B cell (primary cell): ENCODE results near the gene ONECUT3. TPM values are rescaled to one million over a fixed set of nuclear protein-coding genes. Genes with fewer than 3 reads are reported as not detected.

Source experiments
- ATAC-seq: fragments of 200-7000 bp; cut with Tn5 transposase; one replicate; pipeline ENCODE4 v1.10.0; 2021; ENCODE audit warnings: low read depth, mild to moderate bottlenecking, moderate number of reproducible peaks, moderate library complexity
- CTCF ChIA-PET: fragments of 350-600 bp; sonication (Branson Sonifier 250); formaldehyde crosslinking; loops from one replicate; lab custom pipeline; 2021; ENCODE audit warnings: antibody characterized with exemption, inconsistent platforms; lab: Charles Lee
- POLR2A ChIA-PET: fragments of 350-600 bp; sonication (Branson Sonifier 250); formaldehyde crosslinking; loops from one replicate; lab custom pipeline; 2021; ENCODE audit warnings: antibody characterized with exemption; lab: Charles Lee
- DNase-seq: peaks from one replicate; pipeline ENCODE4 v3.0.0; 2013
- H2AFZ ChIP-seq: 2 replicates; pipeline ENCODE4 v1.6.1; 2012; ENCODE audit warnings: mild to moderate bottlenecking, low read depth, low read length; ENCODE audit not compliant: insufficient read depth, poor library complexity, severe bottlenecking
- H3K27ac ChIP-seq, 2 donors: 1 replicate in 1 of 2; 2 replicates in 1 of 2; pipeline ENCODE4 v1.5.1; 2012 to 2013; ENCODE audit warnings: low read length in 2 of 2, mild to moderate bottlenecking in 2 of 2, moderate library complexity in 1 of 2
- H3K27me3 ChIP-seq, 4 experiments: fragments of 200-600 bp in 1 of 4; sonication (generic) in 1 of 4; replicated peaks in 1 of 4; 1 replicate in 2 of 4; 2 replicates in 2 of 4; pipeline versions ENCODE4 v1.6.1 to v1.7.0; 2013 to 2016; ENCODE audit warnings: low read length in 3 of 4, mild to moderate bottlenecking in 2 of 4, mixed read lengths in 1 of 4, moderate library complexity in 1 of 4; ENCODE audit not compliant: insufficient read depth in 4 of 4, control insufficient read depth in 3 of 4; ENCODE audit errors: control extremely low read depth in 1 of 4
- H3K36me3 ChIP-seq, 2 experiments: replicated peaks in 1 of 2; 1 replicate in 1 of 2; 2 replicates in 1 of 2; pipeline versions ENCODE4 v1.6.1 to v1.7.1; 2013; ENCODE audit warnings: low read length in 1 of 2; ENCODE audit not compliant: insufficient read depth in 2 of 2, control insufficient read depth in 1 of 2; ENCODE audit errors: control extremely low read depth in 1 of 2, extremely low read depth in 1 of 2
- H3K4me1 ChIP-seq, 2 donors: fragments of 200-600 bp in 1 of 2; sonication (generic) in 1 of 2; 1 replicate in 1 of 2; 2 replicates in 1 of 2; pipeline versions ENCODE4 v1.5.1 to v1.6.1; 2013 to 2017; ENCODE audit warnings: low read length in 2 of 2; ENCODE audit not compliant: control insufficient read depth in 2 of 2, insufficient read depth in 2 of 2
- H3K4me2 ChIP-seq: replicated peaks from 2 replicates; pipeline ENCODE3; 2012; ENCODE audit warnings: mild to moderate bottlenecking, low read depth, low read length; ENCODE audit not compliant: poor library complexity, severe bottlenecking
- H3K4me3 ChIP-seq, 5 experiments: fragments of 200-600 bp in 1 of 5; sonication (generic) in 1 of 5; 1 replicate in 3 of 5; 2 replicates in 2 of 5; pipeline versions ENCODE4 v1.5.1 to v1.7.0; 2011 to 2016; ENCODE audit warnings: low read length in 4 of 5, mild to moderate bottlenecking in 4 of 5, low read depth in 2 of 5, control low read depth in 1 of 5, moderate library complexity in 1 of 5; ENCODE audit not compliant: insufficient read depth in 1 of 5; ENCODE audit errors: control extremely low read depth in 1 of 5, extremely low read depth in 1 of 5
- H3K79me2 ChIP-seq: fragments of 200-600 bp; sonication (generic); one replicate; pipeline ENCODE4 v1.6.0; 2016; ENCODE audit warnings: low read length; ENCODE audit not compliant: control insufficient read depth, insufficient read depth
- H3K9ac ChIP-seq: fragments of 200-600 bp; sonication (generic); 2 replicates; pipeline ENCODE4 v1.6.1; 2017; ENCODE audit warnings: mild to moderate bottlenecking, low read length, moderate library complexity
- H3K9me3 ChIP-seq, 3 donors: one replicate each; pipeline versions ENCODE4 v1.6.1 to v1.7.1; 2013; ENCODE audit warnings: low read length in 2 of 3; ENCODE audit not compliant: control insufficient read depth in 2 of 3, insufficient read depth in 1 of 3; ENCODE audit errors: control extremely low read depth in 1 of 3
- H4K20me1 ChIP-seq: 2 replicates; pipeline ENCODE4 v1.6.0; 2012; ENCODE audit warnings: mild to moderate bottlenecking, low read length; ENCODE audit not compliant: insufficient read depth, control insufficient read depth, poor library complexity, severe bottlenecking
- H3K27ac Mint-ChIP-seq: one replicate; pipeline ENCODE4 v1.8.0; 2021; ENCODE audit warnings: mixed read lengths
- H3K27me3 Mint-ChIP-seq: one replicate; pipeline ENCODE4 v1.8.0; 2021; ENCODE audit warnings: mixed read lengths
- H3K4me1 Mint-ChIP-seq: one replicate; pipeline ENCODE4 v1.8.0; 2021; ENCODE audit warnings: mixed read lengths
- H3K4me3 Mint-ChIP-seq: one replicate; pipeline ENCODE4 v1.8.0; 2021; ENCODE audit warnings: mixed read lengths
- H3K9me3 Mint-ChIP-seq: one replicate; pipeline ENCODE4 v1.8.0; 2022; ENCODE audit warnings: mixed read lengths; ENCODE audit not compliant: insufficient read depth
- EZH2 ChIP-seq: IDR thresholded peaks from 2 replicates; pipeline ENCODE4 v1.6.1; 2012; ENCODE audit warnings: borderline replicate concordance, low read depth, mild to moderate bottlenecking, moderate library complexity, low read length; ENCODE audit not compliant: insufficient read depth, poor library complexity, severe bottlenecking
- WGBS: methylation state at CpG from one replicate; pipeline ENCODE4 v1.1.5; 2013; ENCODE audit warnings: missing lambda C conversion rate; ENCODE audit not compliant: insufficient coverage; 5-methylcytosine and 5-hydroxymethylcytosine counted together
- intact Hi-C: fragments of 100-400 bp; cut with micrococcal nuclease; formaldehyde crosslinking; loops from one replicate; pipeline ENCODE4 v1.10.0; 2022
- polyA plus RNA-seq: library from polyadenylated mRNA; depleted of rRNA; stranded (reverse); fragments of >200 nt; gene quantifications from 2 replicates; pipeline ENCODE4 v1.2.3, GENCODE V29; 2012
- total RNA-seq, 2 donors: library from RNA; stranded (reverse); fragments of 120-200 nt in 1 of 2; gene quantifications; 1 replicate in 1 of 2; 2 replicates in 1 of 2; pipeline versions ENCODE4 v1.2.3 to v1.2.4, GENCODE V29; 2013 to 2022
- TF ChIP-seq, protein P1 (sequence below): fragments of 200-600 bp; IDR thresholded peaks from one replicate; pipeline ENCODE4 v1.8.0; 2022; ENCODE audit warnings: antibody characterized with exemption, mild to moderate bottlenecking

The ONECUT3 gene
- total and polyA plus RNA-seq, 2 donors (not counting 1 experiment from before 2014, with no cell fraction given): not detected

DNA sequence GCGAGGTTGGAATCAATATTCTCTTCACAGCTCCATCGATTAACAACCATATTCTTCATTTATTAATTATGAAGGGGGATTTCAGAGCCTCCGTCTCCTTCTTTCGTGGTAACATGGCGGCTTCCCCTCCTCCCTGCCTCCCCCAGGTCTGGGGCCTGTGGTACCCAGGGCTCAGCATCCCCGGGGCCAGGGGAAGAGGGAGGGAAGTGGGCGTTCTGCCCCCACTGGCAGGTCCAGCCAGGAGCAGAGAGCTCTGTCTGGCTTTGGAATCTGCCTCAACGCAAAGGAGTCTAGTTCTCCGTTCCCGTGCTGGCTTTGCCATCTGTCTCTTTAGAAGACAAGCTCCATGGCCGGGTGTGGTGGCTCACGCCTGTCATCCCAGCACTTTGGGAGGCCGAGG is 37.8 kb upstream of the ONECUT3 start:
- Histone ChIP-seq H2AFZ (no peak overlapping the region), H3K9me3 (peaks cover 0 to 4% (median 0%) of the 10 kb centered on the region in 3 donors), H3K9ac (no peak overlapping the region), H3K79me2 (no peaks in the 10 kb centered on the region), H4K20me1 (no peaks in the 10 kb centered on the region), H3K4me2 (no peak overlapping the region), H3K36me3 (no peaks in the 10 kb centered on the region), H3K4me3 (no peak overlapping the region), H3K4me1 (peaks cover 0 to 3% of the 10 kb centered on the region in 2 donors), H3K27me3 (peaks cover 0 to 38% (median 14%) of the 10 kb centered on the region in 4 experiments), H3K27ac (no peak overlapping the region)
- ChIA-PET POLR2A (no interaction called here), CTCF (no interaction called here)
- DNase-seq (no peak), ATAC-seq (no peak)
- Mint-ChIP-seq H3K4me1 (no peaks in the 10 kb centered on the region), H3K27me3 (peaks cover 42% of the 10 kb centered on the region), H3K27ac (no peak overlapping the region), H3K4me3 (no peak overlapping the region), H3K9me3 (peaks cover 4% of the 10 kb centered on the region)
- no peak for TF ChIP-seq EZH2
- TF ChIP-seq, protein P1, sequence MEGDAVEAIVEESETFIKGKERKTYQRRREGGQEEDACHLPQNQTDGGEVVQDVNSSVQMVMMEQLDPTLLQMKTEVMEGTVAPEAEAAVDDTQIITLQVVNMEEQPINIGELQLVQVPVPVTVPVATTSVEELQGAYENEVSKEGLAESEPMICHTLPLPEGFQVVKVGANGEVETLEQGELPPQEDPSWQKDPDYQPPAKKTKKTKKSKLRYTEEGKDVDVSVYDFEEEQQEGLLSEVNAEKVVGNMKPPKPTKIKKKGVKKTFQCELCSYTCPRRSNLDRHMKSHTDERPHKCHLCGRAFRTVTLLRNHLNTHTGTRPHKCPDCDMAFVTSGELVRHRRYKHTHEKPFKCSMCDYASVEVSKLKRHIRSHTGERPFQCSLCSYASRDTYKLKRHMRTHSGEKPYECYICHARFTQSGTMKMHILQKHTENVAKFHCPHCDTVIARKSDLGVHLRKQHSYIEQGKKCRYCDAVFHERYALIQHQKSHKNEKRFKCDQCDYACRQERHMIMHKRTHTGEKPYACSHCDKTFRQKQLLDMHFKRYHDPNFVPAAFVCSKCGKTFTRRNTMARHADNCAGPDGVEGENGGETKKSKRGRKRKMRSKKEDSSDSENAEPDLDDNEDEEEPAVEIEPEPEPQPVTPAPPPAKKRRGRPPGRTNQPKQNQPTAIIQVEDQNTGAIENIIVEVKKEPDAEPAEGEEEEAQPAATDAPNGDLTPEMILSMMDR: no peak
- 58% methylated on average over 8 of the region's 13 CpGs for WGBS
- intact Hi-C loops: no loop called here

DNA sequence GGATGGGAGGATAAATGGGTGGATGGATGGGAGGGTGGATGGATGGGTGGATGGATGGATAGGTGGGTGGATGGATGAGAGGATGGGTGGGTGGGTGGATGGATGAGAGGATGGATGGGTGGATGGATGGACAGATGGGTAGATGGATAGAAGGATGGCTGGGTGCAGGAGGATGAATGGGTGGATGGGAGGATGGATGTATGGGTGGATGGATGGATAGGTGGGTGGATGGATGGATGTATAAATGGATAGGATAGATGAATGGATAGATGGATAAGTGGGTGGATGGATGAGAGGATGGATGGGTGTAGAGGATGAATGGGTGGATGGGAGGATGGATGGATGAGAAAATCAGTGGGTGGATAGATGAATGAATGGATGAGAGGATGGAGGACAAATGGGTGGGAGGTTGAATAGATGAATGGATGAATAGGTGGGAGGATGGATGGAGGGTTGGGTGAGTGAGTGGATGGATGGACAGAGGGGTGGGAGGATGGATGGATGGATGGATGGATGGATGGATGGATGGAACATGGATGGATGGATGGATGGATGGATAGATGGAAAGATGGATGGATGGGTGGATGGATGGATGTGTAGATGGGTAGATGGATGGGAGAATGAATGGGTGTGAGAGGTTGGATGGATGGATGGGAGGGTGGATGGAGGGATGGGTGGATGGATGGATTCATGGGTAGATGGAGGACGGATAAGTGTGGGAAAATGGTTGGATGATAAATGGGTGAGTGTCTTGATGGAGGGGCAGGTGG is 35.9 kb upstream of the ONECUT3 start:
- H3K27me3 ChIP-seq: peaks cover 0 to 50% (median 14%) of the 10 kb centered on the region in 4 experiments
- Mint-ChIP-seq H3K4me3 (no peak overlapping the region), H3K9me3 (peaks cover 4% of the 10 kb centered on the region), H3K27me3 (peaks cover 56% of the 10 kb centered on the region), H3K27ac (no peak overlapping the region), H3K4me1 (no peaks in the 10 kb centered on the region)
- peaks cover 0 to 3% of the 10 kb centered on the region in 2 donors for H3K4me1 ChIP-seq
- ChIA-PET CTCF (no interaction called here), POLR2A (no interaction called here)
- ATAC-seq (no peak), DNase-seq (no peak)
- H3K79me2 ChIP-seq: no peaks in the 10 kb centered on the region
- H4K20me1 ChIP-seq: no peaks in the 10 kb centered on the region
- intact Hi-C loops: no loop called here
- TF ChIP-seq EZH2: no peak
- TF ChIP-seq, protein P1: no peak
- 86% methylated on average over 1 of the region's 1 CpG for WGBS
- H3K4me3 ChIP-seq: no peak overlapping the region
- no peak overlapping the region for H3K9ac ChIP-seq
- H2AFZ ChIP-seq: no peak overlapping the region
- no peak overlapping the region for H3K4me2 ChIP-seq
- H3K9me3 ChIP-seq: no peaks in the 10 kb centered on the region
- no peaks in the 10 kb centered on the region for H3K36me3 ChIP-seq
- no peak overlapping the region for H3K27ac ChIP-seq
